ENCODE results near the gene FBXO30.
A peak's percentile ranks its signal among the peaks of the same experiment; 100 is the strongest.

FBXO30 gene

GRCh38 chr6:145815309-145816274, 997 bp upstream of the FBXO30 start:
- no peak for DNase-seq

GRCh38 chr6:145814035-145814500, 527 bp downstream of the FBXO30 start:
- DNase-seq: peak; percentile 4

DNA sequence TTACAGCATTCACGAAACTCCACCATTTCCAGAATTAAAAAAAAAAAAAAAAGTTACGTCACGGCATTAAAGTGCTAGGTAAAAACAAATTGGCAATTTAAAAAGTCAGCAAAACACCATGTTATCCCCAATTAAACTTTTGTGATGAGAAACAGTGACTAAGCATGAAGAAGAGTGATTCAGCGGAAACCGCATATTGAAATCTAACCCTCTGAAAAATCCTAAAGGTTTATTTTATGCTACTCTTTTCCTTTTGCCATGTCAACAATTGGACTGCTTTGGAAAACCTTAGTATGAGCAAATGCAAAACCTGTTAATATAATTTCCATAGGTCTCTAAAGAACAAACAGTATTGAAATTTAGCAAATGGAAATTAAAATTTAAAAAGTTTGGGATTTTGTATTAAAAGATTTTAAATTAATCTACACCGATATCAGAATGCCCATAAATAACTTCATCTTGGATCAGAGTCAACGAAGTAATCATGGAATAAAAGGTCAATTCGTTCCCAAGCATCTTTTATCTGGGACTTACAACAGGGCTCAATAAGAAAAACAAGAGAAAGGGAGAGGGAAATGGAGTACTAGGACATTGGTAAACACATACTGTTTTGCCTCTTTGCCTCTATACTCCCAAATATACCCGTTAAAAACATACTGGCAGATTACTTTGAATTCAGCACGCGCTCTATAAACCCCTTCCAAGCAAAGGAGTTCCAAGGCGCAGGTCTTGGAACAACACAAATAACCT, 1.1 kb downstream of the FBXO30 start:
- DNase-seq: no peak

GRCh38 chr6:145811741-145812140, 2.9 kb downstream of the FBXO30 start:
- no peak for DNase-seq

- DNase-seq: no peak
Measured at GRCh38 chr6:145809785-145810184, 4.8 kb downstream of the FBXO30 start.

- DNase-seq: no peak
Measured at GRCh38 chr6:145809211-145809610, 5.4 kb downstream of the FBXO30 start.

DNA sequence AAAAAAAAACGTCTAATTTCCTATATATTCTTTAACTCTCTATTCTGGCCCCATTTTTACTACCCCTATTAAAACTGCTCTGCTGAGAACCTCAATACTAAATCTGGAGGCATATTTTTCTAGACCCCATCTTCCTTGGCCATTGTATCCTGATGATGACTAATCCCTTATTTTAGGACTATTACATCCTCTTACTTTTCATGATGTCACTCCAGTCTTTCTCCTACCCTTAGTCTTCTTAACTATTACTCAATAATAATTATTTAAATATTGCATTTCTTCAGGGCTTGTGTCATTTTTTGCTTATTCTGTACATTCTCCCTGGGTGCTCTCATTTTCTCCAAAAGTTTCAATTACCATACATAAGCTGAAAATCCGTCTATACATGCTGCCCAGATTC, 6.4 kb downstream of the FBXO30 start:
- DNase-seq: no peak

GRCh38 chr6:145802141-145802540, 12.5 kb downstream of the FBXO30 start:
- no peak for DNase-seq

DNA sequence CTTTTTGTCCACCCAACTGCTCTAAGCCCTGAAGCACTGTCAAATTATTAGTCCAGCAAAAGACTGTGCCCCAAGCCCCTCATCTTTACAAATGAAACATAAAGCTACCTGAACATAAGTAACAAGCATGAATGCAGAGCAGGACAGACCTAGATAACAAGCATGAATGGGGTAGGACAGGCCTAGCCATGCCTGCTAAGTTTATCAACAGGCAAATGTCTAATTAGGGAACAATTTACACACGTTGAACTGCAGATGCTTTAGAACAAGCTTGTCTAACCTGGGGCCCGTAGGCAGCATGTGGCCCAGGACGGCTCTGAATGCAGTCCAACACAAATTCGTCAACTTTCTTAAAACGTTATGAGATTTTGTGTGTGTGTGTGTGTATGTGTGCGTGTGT, 13.6 kb downstream of the FBXO30 start:
- DNase-seq: no peak

GRCh38 chr6:145798530-145798929, 16.1 kb downstream of the FBXO30 start:
- DNase-seq: no peak

- DNase-seq: no peak
Measured at GRCh38 chr6:145789443-145789842, 25.2 kb downstream of the FBXO30 start.

- DNase-seq: no peak
Measured at GRCh38 chr6:145787688-145788087, 26.9 kb downstream of the FBXO30 start.

GRCh38 chr6:145784683-145785082, 29.9 kb downstream of the FBXO30 start:
- DNase-seq: no peak

- DNase-seq: no peak
Measured at GRCh38 chr6:145783796-145784195, 30.8 kb downstream of the FBXO30 start.

- no peak for DNase-seq
Measured at GRCh38 chr6:145772846-145773245, 41.7 kb downstream of the FBXO30 start.

DNA sequence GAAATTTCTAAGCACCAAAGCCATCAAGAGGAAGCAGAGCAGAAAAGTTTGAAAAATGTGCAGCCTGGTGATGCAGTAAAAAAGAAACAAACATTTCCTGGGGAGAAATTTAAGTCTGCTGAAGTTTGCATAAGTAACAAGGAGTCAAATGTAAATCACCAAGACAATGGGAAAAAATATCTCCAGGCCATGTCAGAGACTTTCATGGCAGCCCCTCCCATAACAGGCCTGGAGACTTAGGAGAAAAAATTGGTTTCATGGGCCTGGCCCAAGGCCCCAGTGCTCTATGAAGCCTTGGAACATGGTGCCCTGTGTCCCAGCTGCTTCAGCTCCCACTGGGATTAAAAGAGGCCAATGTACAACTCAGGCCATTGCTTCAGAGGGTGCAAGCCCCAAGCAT, 49.1 kb downstream of the FBXO30 start:
- no peak for DNase-seq

DNA sequence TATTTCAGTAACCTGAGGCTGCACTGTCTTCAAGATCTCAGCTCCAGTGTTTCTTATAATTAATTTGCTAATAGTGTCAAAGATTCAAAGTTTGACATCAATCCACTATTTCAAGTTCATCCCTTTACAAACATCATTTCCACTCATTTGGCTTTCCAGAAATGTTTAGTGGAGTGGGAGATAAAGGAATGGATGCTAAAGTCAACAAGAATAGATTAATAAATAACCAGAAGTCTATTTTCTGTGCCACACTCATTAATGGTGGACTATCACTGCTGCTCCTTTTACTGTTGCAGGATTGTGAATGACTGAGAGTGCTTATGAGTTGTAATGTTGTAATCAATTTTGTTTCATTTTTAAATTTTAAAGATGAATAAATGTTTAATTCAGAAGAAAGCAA, 50.9 kb downstream of the FBXO30 start:
- no peak for DNase-seq

DNA sequence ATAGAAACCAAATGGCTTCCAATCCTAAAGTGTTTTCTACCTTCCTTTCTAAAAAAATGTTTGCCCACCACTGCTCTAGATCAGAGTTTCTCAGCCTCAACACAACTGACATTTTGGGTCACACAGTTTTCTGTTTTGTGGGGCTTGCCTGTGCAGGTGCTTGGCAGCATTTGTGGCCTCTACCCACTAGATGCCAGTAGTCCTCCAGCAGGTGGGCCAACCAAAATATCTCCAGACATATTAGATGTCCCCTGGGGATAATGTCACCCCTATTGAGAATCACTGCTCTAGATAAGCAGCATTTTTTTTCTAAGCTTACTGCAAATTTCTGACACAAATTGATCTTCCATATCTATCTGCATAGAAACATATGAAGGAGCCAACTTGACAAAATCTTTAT, 53.0 kb downstream of the FBXO30 start:
- DNase-seq: no peak

GRCh38 chr6:145758113-145758512, 56.5 kb downstream of the FBXO30 start:
- DNase-seq: no peak

DNA sequence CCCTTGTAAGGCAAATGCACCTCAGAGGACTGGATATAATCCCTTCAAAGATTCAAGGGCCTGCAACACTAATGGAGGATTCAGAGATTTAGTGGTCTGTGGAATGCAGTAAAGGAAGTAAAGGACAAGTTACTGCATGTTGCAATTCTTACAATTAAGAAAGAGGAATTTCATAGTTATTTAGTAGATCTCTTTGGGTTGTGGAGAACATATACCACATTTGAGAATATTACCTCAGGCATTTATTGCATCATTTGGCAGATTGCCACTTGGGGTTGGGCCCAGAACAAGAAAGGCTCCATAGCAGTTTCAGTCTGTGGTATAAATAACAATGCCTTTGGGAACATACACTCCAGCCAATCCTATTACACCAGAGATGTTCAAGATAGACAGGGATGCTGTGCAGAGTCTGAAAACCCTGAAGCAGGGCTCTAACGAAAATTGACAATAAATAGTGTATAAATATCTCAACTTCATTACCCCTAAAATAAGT, 58.4 kb downstream of the FBXO30 start:
- DNase-seq: no peak

- DNase-seq: no peak
Measured at GRCh38 chr6:145755682-145756081, 58.9 kb downstream of the FBXO30 start.

DNA sequence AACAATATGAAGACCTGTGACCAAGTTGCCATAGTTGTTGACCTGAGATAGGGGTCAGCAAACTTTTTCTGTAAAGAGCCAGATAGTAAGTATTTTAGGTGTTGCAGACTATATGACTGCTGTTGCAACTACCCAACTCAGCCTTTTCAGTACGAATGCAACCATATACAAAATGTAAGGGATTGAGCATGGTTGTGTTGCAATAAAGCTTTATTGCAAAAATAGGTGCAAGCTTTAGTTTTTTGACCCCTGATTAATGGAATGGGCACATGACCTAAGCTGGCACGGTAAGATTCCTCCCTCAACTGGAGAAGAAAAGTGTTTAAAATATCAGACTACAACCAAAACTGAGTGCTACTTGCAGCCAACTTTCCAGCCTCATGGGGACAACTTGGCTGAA, 62.0 kb downstream of the FBXO30 start:
- no peak for DNase-seq

DNA sequence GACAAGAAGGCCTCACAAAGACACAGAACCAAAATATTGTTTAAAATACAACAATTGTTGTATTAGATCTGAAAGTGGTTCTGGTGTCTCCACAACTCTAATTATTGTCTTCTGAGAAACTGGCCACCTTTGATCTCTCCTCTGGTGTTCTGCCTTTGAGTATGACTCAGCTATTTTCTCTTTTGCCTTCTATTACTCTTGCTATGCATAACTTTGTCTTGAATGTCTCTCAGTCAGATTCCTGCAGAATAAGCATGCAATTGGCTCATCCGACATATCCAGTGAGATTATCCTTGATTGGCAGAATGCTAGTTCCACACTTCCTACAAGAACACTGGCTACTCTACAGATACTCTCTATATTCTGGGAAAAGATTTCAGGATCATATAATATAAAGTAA, 65.0 kb downstream of the FBXO30 start:
- DNase-seq: no peak

- DNase-seq: no peak
Measured at GRCh38 chr6:145745861-145746260, 68.7 kb downstream of the FBXO30 start.
